Measurements from ENCODE around the gene RRP12. TPM values are rescaled to one million over a fixed set of nuclear protein-coding genes. Genes with fewer than 3 reads are reported as not detected.

RRP12 gene
- total RNA-seq, 1 donor, result 15.9 TPM

GRCh38 chr10:97321804-97322190 is 79.3 kb downstream of the RRP12 start:
- Histone ChIP-seq H3K9me3 (ENCODE audit: low read depth, low read length) (no peaks in the 10 kb centered on the region), H3K27me3 (ENCODE audit: insufficient read depth, low read length) (peaks cover 19% of the 10 kb centered on the region), H3K4me1 (ENCODE audit: insufficient read depth, low read length) (peaks cover 15% of the 10 kb centered on the region), H2AFZ (ENCODE audit: low read length) (no peak overlapping the region), H3K4me2 (ENCODE audit: insufficient read depth, low read length) (no peak overlapping the region), H3K4me3 (ENCODE audit: insufficient read depth, low read length) (no peak overlapping the region), H3K27ac (ENCODE audit: low read depth, low read length) (no peak overlapping the region), H3K36me3 (ENCODE audit: insufficient read depth, low read length) (no peaks in the 10 kb centered on the region), H4K20me1 (ENCODE audit: insufficient read depth, low read length) (no peaks in the 10 kb centered on the region), H3K79me2 (ENCODE audit: insufficient read depth, low read length) (no peaks in the 10 kb centered on the region)
- TF ChIP-seq CTCF (IDR thresholded peaks at IDR 0.05; ENCODE audit: extremely low read depth, low read depth, low read length), result no peak
- DNase-seq (ENCODE audit: insufficient read length, low spot score, missing footprints), result no peak

DNA sequence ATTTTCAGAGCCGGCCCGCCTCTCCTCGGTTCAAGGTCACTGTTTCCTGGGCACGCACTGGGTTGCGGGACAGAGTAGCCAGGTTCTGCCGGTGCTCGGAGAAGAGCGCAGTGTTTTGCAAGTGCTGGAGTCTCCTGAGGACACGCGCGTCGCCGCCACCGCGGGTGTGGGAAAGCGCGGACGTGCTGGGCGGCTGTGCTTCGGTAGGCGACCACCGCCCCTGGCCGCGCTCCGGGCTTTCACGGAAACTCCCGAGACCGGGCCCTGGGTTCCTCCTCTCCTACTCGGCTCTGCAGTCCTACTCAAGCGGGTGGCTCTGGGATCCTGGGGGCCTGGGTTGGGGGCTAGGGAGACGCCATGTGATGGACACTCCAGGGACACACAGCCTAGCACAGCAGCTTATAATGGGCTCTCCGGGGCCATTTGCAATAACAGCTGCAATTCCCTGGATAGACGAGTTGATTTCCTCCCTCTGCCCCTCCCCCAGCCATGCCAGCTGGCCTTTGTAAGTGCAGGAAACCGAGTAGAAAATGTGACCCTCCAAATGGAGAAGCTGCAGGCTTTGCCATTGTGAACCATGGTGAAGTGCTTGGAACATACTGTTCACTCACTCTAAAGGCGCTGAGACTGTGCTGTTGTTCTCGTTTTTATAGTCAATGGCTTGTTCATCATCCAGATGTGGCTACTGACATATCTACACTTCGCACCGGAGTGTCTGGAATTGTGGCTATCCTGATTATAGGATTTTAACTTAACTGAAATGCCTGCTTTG is 79.9 kb downstream of the RRP12 start:
- H3K9me3 ChIP-seq (ENCODE audit: low read depth, low read length), result no peaks in the 10 kb centered on the region
- TF ChIP-seq CTCF (IDR thresholded peaks at IDR 0.05; ENCODE audit: extremely low read depth, low read depth, low read length), result no peak
- peak; percentile 65 for DNase-seq (ENCODE audit: insufficient read length, low spot score, missing footprints)
- H3K4me3 ChIP-seq (ENCODE audit: insufficient read depth, low read length), result peak overlapping the region; percentile 86
- peaks cover 19% of the 10 kb centered on the region for H3K27me3 ChIP-seq (ENCODE audit: insufficient read depth, low read length)
- peaks cover 15% of the 10 kb centered on the region for H3K4me1 ChIP-seq (ENCODE audit: insufficient read depth, low read length)
- peak overlapping the region; percentile 97 for H3K4me2 ChIP-seq (ENCODE audit: insufficient read depth, low read length)
- no peaks in the 10 kb centered on the region for H3K79me2 ChIP-seq (ENCODE audit: insufficient read depth, low read length)
- H3K27ac ChIP-seq (ENCODE audit: low read depth, low read length), result no peak overlapping the region
- no peaks in the 10 kb centered on the region for H4K20me1 ChIP-seq (ENCODE audit: insufficient read depth, low read length)
- no peaks in the 10 kb centered on the region for H3K36me3 ChIP-seq (ENCODE audit: insufficient read depth, low read length)
- H2AFZ ChIP-seq (ENCODE audit: low read length), result no peak overlapping the region

DNA sequence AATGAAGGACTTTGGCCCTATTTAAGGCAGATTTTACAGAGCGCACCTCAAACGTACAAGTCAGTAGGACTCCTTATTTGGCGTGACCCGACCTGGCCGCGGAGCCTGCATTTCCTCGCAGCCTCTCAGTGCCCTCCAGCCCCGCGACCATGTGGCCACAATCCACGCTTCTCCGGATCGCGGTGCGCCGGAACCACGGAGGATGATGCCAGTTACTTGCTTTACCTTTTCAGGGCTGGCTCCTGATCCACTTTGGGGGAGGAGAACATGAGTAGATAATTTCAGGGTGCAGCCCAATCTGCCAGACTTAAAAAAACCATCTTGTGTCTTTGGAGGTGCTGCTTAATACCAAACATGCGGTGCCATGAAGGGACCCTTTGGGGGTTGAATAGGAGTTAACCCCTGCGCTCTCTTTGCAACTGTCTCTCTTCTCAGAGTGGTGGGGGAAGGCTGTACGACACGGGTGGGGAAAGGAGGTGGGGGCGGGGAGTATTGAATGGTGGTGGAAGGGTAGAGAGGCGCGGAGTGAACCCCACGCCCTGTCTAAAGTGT is 80.6 kb downstream of the RRP12 start:
- peak overlapping the region; percentile 86 for H3K4me3 ChIP-seq (ENCODE audit: insufficient read depth, low read length)
- no peaks in the 10 kb centered on the region for H3K36me3 ChIP-seq (ENCODE audit: insufficient read depth, low read length)
- no peaks in the 10 kb centered on the region for H4K20me1 ChIP-seq (ENCODE audit: insufficient read depth, low read length)
- peak overlapping the region; percentile 80 for H2AFZ ChIP-seq (ENCODE audit: low read length)
- DNase-seq (ENCODE audit: insufficient read length, low spot score, missing footprints), result peak; percentile 89
- peak overlapping the region; percentile 97 for H3K4me2 ChIP-seq (ENCODE audit: insufficient read depth, low read length)
- peaks cover 15% of the 10 kb centered on the region for H3K4me1 ChIP-seq (ENCODE audit: insufficient read depth, low read length)
- TF ChIP-seq CTCF (IDR thresholded peaks at IDR 0.05; ENCODE audit: extremely low read depth, low read depth, low read length), result no peak
- H3K9me3 ChIP-seq (ENCODE audit: low read depth, low read length), result no peaks in the 10 kb centered on the region
- H3K27me3 ChIP-seq (ENCODE audit: insufficient read depth, low read length), result peaks cover 19% of the 10 kb centered on the region
- no peaks in the 10 kb centered on the region for H3K79me2 ChIP-seq (ENCODE audit: insufficient read depth, low read length)
- no peak overlapping the region for H3K27ac ChIP-seq (ENCODE audit: low read depth, low read length)

GRCh38 chr10:97319671-97320479 is 81.3 kb downstream of the RRP12 start:
- Histone ChIP-seq H3K4me2 (ENCODE audit: insufficient read depth, low read length) (peak overlapping the region; percentile 97), H3K4me3 (ENCODE audit: insufficient read depth, low read length) (peak overlapping the region; percentile 86), H3K36me3 (ENCODE audit: insufficient read depth, low read length) (no peaks in the 10 kb centered on the region), H3K4me1 (ENCODE audit: insufficient read depth, low read length) (peaks cover 15% of the 10 kb centered on the region), H4K20me1 (ENCODE audit: insufficient read depth, low read length) (no peaks in the 10 kb centered on the region), H3K9me3 (ENCODE audit: low read depth, low read length) (no peaks in the 10 kb centered on the region), H3K27me3 (ENCODE audit: insufficient read depth, low read length) (peaks cover 19% of the 10 kb centered on the region), H3K27ac (ENCODE audit: low read depth, low read length) (no peak overlapping the region), H3K79me2 (ENCODE audit: insufficient read depth, low read length) (no peaks in the 10 kb centered on the region), H2AFZ (ENCODE audit: low read length) (peak overlapping the region; percentile 80)
- DNase-seq (ENCODE audit: insufficient read length, low spot score, missing footprints), result peak; percentile 69
- no peak for TF ChIP-seq CTCF (IDR thresholded peaks at IDR 0.05; ENCODE audit: extremely low read depth, low read depth, low read length)

Measured in osteoblast (primary cell).